HEK293T (cell line): ENCODE data around the gene SLC8A3.

Source experiments
- FOXA1 ChIP-seq: fragments of 450-650 bp; IDR thresholded peaks from 2 replicates; pipeline ENCODE4 v1.6.1; 2016; ENCODE audit warnings: mild to moderate bottlenecking
- HDGF ChIP-seq: fragments of 450-650 bp; IDR thresholded peaks from 2 replicates; pipeline ENCODE4 v1.6.1; 2017; ENCODE audit warnings: antibody characterized with exemption, borderline replicate concordance
- L3MBTL2 ChIP-seq: fragments of 450-650 bp; conservative IDR thresholded peaks from 2 replicates; pipeline ENCODE4 v1.6.1; 2016; ENCODE audit warnings: mild to moderate bottlenecking
- LEF1 ChIP-seq: fragments of 450-650 bp; IDR thresholded peaks from 2 replicates; pipeline ENCODE4 v1.6.1; 2017; ENCODE audit warnings: mild to moderate bottlenecking, borderline replicate concordance
- SP1 ChIP-seq: fragments of 450-650 bp; IDR thresholded peaks from 2 replicates; pipeline ENCODE4 v1.6.1; 2017
- SUZ12 ChIP-seq: fragments of 450-650 bp; IDR thresholded peaks from 2 replicates; pipeline ENCODE4 v1.6.1; 2016; ENCODE audit warnings: mild to moderate bottlenecking
- TARDBP ChIP-seq: fragments of 450-650 bp; IDR thresholded peaks from 2 replicates; pipeline ENCODE4 v1.6.1; 2016

DNA sequence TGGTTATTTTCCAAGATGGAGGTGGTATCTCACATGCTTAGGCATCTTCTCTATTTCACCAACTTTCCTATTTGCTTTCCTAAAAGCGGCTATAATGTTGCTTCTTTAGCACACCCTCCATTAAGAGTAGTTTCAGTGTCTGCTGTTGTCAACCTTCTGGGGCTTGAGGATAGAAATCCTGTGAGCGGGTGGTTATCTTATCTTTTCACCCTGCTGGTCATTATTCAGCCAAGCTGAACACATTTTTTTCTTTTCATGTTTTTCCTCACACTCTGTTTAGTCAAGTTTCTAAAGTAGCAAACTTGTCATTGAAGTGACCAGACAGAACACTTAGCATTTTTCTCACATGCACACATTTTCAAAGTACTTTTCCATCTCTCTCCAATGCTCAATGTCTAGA, 104.5 kb downstream of the SLC8A3 start:
- TF ChIP-seq TARDBP: no peak
- no peak for TF ChIP-seq SP1
- TF ChIP-seq L3MBTL2: no peak
- no peak for TF ChIP-seq SUZ12
- TF ChIP-seq LEF1: no peak
- no peak for TF ChIP-seq HDGF
- no peak for TF ChIP-seq FOXA1
